Thyroid gland (tissue), 4 donors: ENCODE results near the gene PHGDH. TPM values are rescaled to one million over a fixed set of nuclear protein-coding genes. Genes with fewer than 3 reads are reported as not detected.

Source experiments
- DNase-seq, 2 donors: peaks; one replicate each; pipeline ENCODE4 v3.0.0-alpha.2; 2019
- H3K27ac ChIP-seq, 3 donors: fragments of 200-600 bp; sonication (generic); 1 replicate in 2 of 3; 2 replicates in 1 of 3; pipeline ENCODE4 v1.5.1; 2016 to 2019; ENCODE audit warnings: mild to moderate bottlenecking in 1 of 3, moderate library complexity in 1 of 3
- H3K27me3 ChIP-seq: fragments of 200-600 bp; sonication (generic); one replicate; pipeline ENCODE4 v1.5.1; 2019
- H3K36me3 ChIP-seq, 2 donors: fragments of 200-600 bp; sonication (generic); one replicate each; pipeline ENCODE4 v1.5.1; 2016 to 2019
- H3K4me1 ChIP-seq, 2 donors: fragments of 200-600 bp; sonication (generic); one replicate each; pipeline ENCODE4 v1.5.1; 2017 to 2019
- H3K4me3 ChIP-seq, 3 donors: fragments of 200-600 bp; sonication (generic); replicated peaks in 1 of 3; 1 replicate in 2 of 3; 2 replicates in 1 of 3; pipeline ENCODE4 v1.5.1; 2016; ENCODE audit warnings: mild to moderate bottlenecking in 1 of 3
- H3K9me3 ChIP-seq: fragments of 200-600 bp; sonication (generic); one replicate; pipeline ENCODE4 v1.5.1; 2017
- CTCF ChIP-seq, 6 experiments: fragments of 200-600 bp in 3 of 6; fragments of 450-650 bp in 3 of 6; sonication (generic) in 3 of 6; IDR thresholded peaks; one replicate each; pipeline ENCODE4 v1.5.1; 2016 to 2019; ENCODE audit warnings: antibody characterized with exemption in 6 of 6, mild to moderate bottlenecking in 2 of 6, inconsistent platforms in 1 of 6, moderate library complexity in 1 of 6
- POLR2A ChIP-seq, 2 donors: fragments of 450-650 bp; IDR thresholded peaks; one replicate each; pipeline ENCODE4 v1.6.1; 2017; ENCODE audit warnings: antibody characterized with exemption in 2 of 2, mild to moderate bottlenecking in 2 of 2, moderate library complexity in 1 of 2
- WGBS, 2 donors: methylation state at CpG; one replicate each; pipeline ENCODE4 v1.1.5; 2017; 5-methylcytosine and 5-hydroxymethylcytosine counted together
- intact Hi-C: fragments of 100-400 bp; cut with DNase I; formaldehyde crosslinking; loops from one replicate; pipeline ENCODE4 v1.15.1; 2023
- total RNA-seq, 4 donors: library from RNA; depleted of rRNA; stranded (reverse); fragments of >200 nt; gene quantifications; one replicate each; pipeline ENCODE4 v1.2.3, GENCODE V29; 2016

The PHGDH gene
- total RNA-seq, 4 donors from 2014 or later = 36.0 to 308 (median 102) TPM

GRCh38 chr1:119748040-119748439, 36.3 kb downstream of the PHGDH start:
- intact Hi-C loops = loop anchor here (10.0 kb wide), 1 partner anchor 57 kb away; no protein-coding TSS in a partner anchor
- Histone ChIP-seq H3K4me3 (no peak overlapping the region), H3K36me3 (no peaks in the 10 kb centered on the region), H3K4me1 (peaks cover 5 to 9% of the 10 kb centered on the region in 2 donors), H3K27me3 (no peaks in the 10 kb centered on the region), H3K27ac (no peak overlapping the region), H3K9me3 (no peaks in the 10 kb centered on the region)
- WGBS, 2 donors = 69 to 73% methylated on average over 4 of the region's 4 CpGs
- no peak for TF ChIP-seq POLR2A (IDR thresholded peaks at IDR 0.05)
- TF ChIP-seq CTCF (IDR thresholded peaks at IDR 0.05) = no peak
- no peak for DNase-seq

GRCh38 chr1:119752592-119752991, 40.9 kb downstream of the PHGDH start:
- no peak overlapping the region for H3K4me3 ChIP-seq
- no peaks in the 10 kb centered on the region for H3K9me3 ChIP-seq
- no peak for DNase-seq
- H3K36me3 ChIP-seq = no peaks in the 10 kb centered on the region
- WGBS, 2 donors = 87 to 89% methylated on average over 4 of the region's 4 CpGs
- no peaks in the 10 kb centered on the region for H3K4me1 ChIP-seq
- TF ChIP-seq CTCF (IDR thresholded peaks at IDR 0.05) (no peak), POLR2A (IDR thresholded peaks at IDR 0.05) (no peak)
- H3K27me3 ChIP-seq = no peaks in the 10 kb centered on the region
- intact Hi-C loops = no loop called here
- H3K27ac ChIP-seq = no peak overlapping the region

DNA sequence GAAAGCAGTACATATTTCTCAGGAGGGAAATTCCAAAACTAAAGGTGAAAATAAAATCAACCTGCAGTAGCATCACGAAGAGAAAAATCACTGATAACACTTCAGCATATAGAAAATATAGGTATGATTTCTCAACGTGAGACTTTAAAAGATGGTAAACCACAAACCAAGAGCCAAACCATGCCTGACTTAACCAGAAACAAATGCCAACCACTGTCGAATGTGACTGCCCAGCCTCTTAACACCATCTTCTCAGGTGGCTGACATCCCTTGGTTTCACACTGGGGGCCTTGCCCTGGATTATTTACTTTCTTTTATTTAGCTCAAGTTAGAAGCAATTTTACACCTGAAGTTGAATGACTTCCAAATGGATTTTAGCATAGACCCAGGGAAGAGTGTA, 46.9 kb downstream of the PHGDH start:
- Histone ChIP-seq H3K4me3 (no peak overlapping the region), H3K4me1 (no peaks in the 10 kb centered on the region), H3K36me3 (no peaks in the 10 kb centered on the region), H3K27me3 (no peaks in the 10 kb centered on the region), H3K27ac (no peak overlapping the region), H3K9me3 (no peaks in the 10 kb centered on the region)
- DNase-seq = no peak
- 87 to 92% methylated on average over 3 of the region's 3 CpGs for WGBS, 2 donors
- intact Hi-C loops = no loop called here
- TF ChIP-seq CTCF (IDR thresholded peaks at IDR 0.05) = no peak
- TF ChIP-seq POLR2A (IDR thresholded peaks at IDR 0.05) = no peak

DNA sequence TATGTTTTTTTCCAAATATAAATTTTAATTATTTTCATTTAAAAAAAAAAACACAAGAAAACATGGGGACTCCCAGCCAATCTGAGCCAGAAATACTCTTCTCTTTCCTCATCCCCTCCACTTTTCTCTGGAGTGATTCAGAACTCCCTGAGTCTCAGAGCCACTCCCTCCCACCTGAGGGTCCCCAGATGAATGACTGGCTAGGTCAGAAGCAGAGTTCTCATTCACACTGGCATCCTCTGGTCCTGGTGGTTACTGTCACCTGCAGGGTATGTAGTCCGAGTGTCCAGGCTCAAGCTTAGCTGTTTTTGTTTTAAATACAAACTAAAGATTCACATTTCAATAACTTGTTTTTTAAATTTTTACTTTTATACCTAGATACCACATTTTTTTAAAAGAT, 50.7 kb downstream of the PHGDH start:
- H3K36me3 ChIP-seq = no peaks in the 10 kb centered on the region
- no peak overlapping the region for H3K27ac ChIP-seq
- H3K4me1 ChIP-seq = peaks cover 5 to 8% of the 10 kb centered on the region in 2 donors
- DNase-seq = no peak
- WGBS, 2 donors = 91 to 95% methylated on average over 1 of the region's 1 CpG
- no peaks in the 10 kb centered on the region for H3K9me3 ChIP-seq
- no peak for TF ChIP-seq POLR2A (IDR thresholded peaks at IDR 0.05)
- no peak for TF ChIP-seq CTCF (IDR thresholded peaks at IDR 0.05)
- no peak overlapping the region for H3K4me3 ChIP-seq
- H3K27me3 ChIP-seq = no peaks in the 10 kb centered on the region
- intact Hi-C loops = no loop called here

DNA sequence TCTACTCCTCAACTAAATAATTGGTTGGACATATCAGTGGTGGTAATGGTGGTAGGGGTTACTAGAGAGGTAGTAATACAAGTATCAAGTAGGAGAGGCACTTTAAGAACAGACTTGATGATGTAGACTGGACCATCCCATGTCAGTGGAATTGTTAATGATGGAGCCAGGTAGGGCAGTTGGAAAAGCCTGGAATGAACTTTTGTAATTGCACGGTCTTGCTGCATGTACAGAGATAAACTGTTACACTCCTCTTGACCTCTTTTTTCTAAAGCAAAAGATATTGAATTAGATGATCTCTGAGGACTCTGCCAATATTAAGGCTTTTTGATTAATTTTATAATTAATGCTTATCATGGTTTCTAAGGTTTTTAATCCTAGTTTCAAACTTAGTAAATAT, 51.2 kb downstream of the PHGDH start:
- no peak for DNase-seq
- Histone ChIP-seq H3K4me1 (peaks cover 5 to 8% of the 10 kb centered on the region in 2 donors), H3K36me3 (no peaks in the 10 kb centered on the region), H3K9me3 (no peaks in the 10 kb centered on the region), H3K4me3 (no peak overlapping the region), H3K27ac (no peak overlapping the region), H3K27me3 (no peaks in the 10 kb centered on the region)
- TF ChIP-seq CTCF (IDR thresholded peaks at IDR 0.05) = no peak
- TF ChIP-seq POLR2A (IDR thresholded peaks at IDR 0.05) = no peak
- intact Hi-C loops = no loop called here
- WGBS, 2 donors = 95% methylated on average over 1 of the region's 1 CpG
